HepG2 (cell line): ENCODE results near the gene TRIM2. TPM values are rescaled to one million over a fixed set of nuclear protein-coding genes. Genes with fewer than 3 reads are reported as not detected.

Source experiments
- ATAC-seq: fragments of 200-7000 bp; cut with Tn5 transposase; 3 replicates; pipeline ENCODE4 v1.9.1; 2020; ENCODE audit warnings: mild to moderate bottlenecking, moderate library complexity
- BruUV-seq: library from RNA; stranded (reverse); fragments of 400-500 nt; replicated peaks from 2 replicates; lab custom pipeline; 2021; lab: Mats Ljungman, UMichigan
- CTCF ChIA-PET: fragments of 300-600 bp; formaldehyde crosslinking; extraction: SDS; loops from one replicate; lab custom pipeline; 2021; ENCODE audit warnings: low total read pairs, inconsistent platforms, low intra/inter-chr PET ratio; lab: Yijun Ruan, JAX
- POLR2A ChIA-PET: fragments of 350-600 bp; sonication (Branson Sonifier 250); formaldehyde crosslinking; loops from one replicate; lab custom pipeline; 2020; ENCODE audit warnings: antibody characterized with exemption, inconsistent platforms; lab: Yijun Ruan, JAX
- DNase-seq: peaks from one replicate; pipeline ENCODE4 v3.0.0-alpha.2; 2015; ENCODE audit warnings: low spot score
- FAIRE-seq: peaks from 3 replicates; lab custom pipeline; 2011; peaks lifted over from hg19 to GRCh38; lab: Jason Lieb, UNC
- H2AFZ ChIP-seq: one replicate; pipeline ENCODE4 v1.6.1; 2011; ENCODE audit warnings: low read length, inconsistent platforms
- H3K27ac ChIP-seq: fragments of 300-600 bp; 3 replicates; pipeline ENCODE4 v1.8.0; 2011; ENCODE audit warnings: mixed run types, mild to moderate bottlenecking, mixed read lengths, low read length, inconsistent platforms; ENCODE audit not compliant: insufficient read depth; ENCODE audit errors: extremely low read length
- H3K27me3 ChIP-seq, 2 experiments: fragments of 200-600 bp in 1 of 2; 2 replicates in 1 of 2; 3 replicates in 1 of 2; pipeline versions ENCODE4 v1.6.0 to v1.8.0; 2011; ENCODE audit warnings: low read length in 2 of 2, mild to moderate bottlenecking in 2 of 2, moderate library complexity in 2 of 2, inconsistent platforms in 1 of 2; ENCODE audit not compliant: insufficient read depth in 2 of 2, control insufficient read depth in 1 of 2
- H3K36me3 ChIP-seq, 2 experiments: fragments of 200-600 bp in 1 of 2; replicated peaks in 1 of 2; 2 replicates in 1 of 2; 3 replicates in 1 of 2; pipeline versions ENCODE4 v1.5.1 to v1.8.0; 2011; ENCODE audit warnings: low read length in 2 of 2, inconsistent platforms in 1 of 2; ENCODE audit not compliant: insufficient read depth in 2 of 2, control insufficient read depth in 1 of 2
- H3K4me1 ChIP-seq: 2 replicates; pipeline ENCODE4 v1.5.1; 2012; ENCODE audit warnings: low read length, inconsistent platforms; ENCODE audit not compliant: insufficient read depth
- H3K4me2 ChIP-seq: 2 replicates; pipeline ENCODE4 v1.6.0; 2011; ENCODE audit warnings: low read depth, low read length, inconsistent platforms
- H3K4me3 ChIP-seq, 3 experiments: fragments of 200-600 bp in 1 of 3; sonication (generic), shearing (Covaris generic) in 1 of 3; replicated peaks in 1 of 3; 2 replicates each; pipeline ENCODE4 v1.5.1; 2011 to 2016; ENCODE audit warnings: low read length in 3 of 3, inconsistent platforms in 2 of 3, low read depth in 2 of 3, mild to moderate bottlenecking in 2 of 3, control low read depth in 1 of 3, mixed read lengths in 1 of 3; ENCODE audit not compliant: insufficient read depth in 1 of 3
- H3K79me2 ChIP-seq: one replicate; pipeline ENCODE4 v1.6.1; 2011; ENCODE audit warnings: low read length, inconsistent platforms; ENCODE audit not compliant: insufficient read depth
- H3K9ac ChIP-seq: 2 replicates; pipeline ENCODE4 v1.6.0; 2011; ENCODE audit warnings: mild to moderate bottlenecking, low read depth, low read length, inconsistent platforms; ENCODE audit not compliant: insufficient read depth
- H3K9me3 ChIP-seq: 2 replicates; pipeline ENCODE4 v1.5.1; 2012; ENCODE audit warnings: mild to moderate bottlenecking, low read length
- H4K20me1 ChIP-seq: 2 replicates; pipeline ENCODE4 v1.6.0; 2011; ENCODE audit warnings: inconsistent platforms, mild to moderate bottlenecking, low read length, moderate library complexity; ENCODE audit not compliant: insufficient read depth
- FOXK2 ChIP-seq: fragments of 450-650 bp; IDR thresholded peaks from 2 replicates; pipeline ENCODE4 v1.6.1; 2016
- HNRNPK ChIP-seq: fragments of 200-400 bp; formaldehyde crosslinking; IDR thresholded peaks from 2 replicates; pipeline ENCODE4 v1.6.1; 2018; ENCODE audit warnings: low read length, low read depth, moderate library complexity, mild to moderate bottlenecking; ENCODE audit not compliant: poor library complexity, severe bottlenecking
- MAZ ChIP-seq, 2 experiments: sonication (generic) in 1 of 2; formaldehyde crosslinking in 1 of 2; IDR thresholded peaks; 2 replicates each; pipeline versions ENCODE4 v1.5.0 to v1.6.1; 2012 to 2020; ENCODE audit warnings: low read depth in 2 of 2, mild to moderate bottlenecking in 2 of 2, borderline replicate concordance in 1 of 2, improper control_type of control experiment in 1 of 2, low read length in 1 of 2, missing genetic modification reagents in 1 of 2, moderate library complexity in 1 of 2
- MEIS1 ChIP-seq: sonication (generic); formaldehyde crosslinking; IDR thresholded peaks from 2 replicates; pipeline ENCODE4 v1.9.0; 2021; ENCODE audit warnings: mild to moderate bottlenecking, missing genetic modification reagents, moderate library complexity, borderline replicate concordance
- MEIS2 ChIP-seq: sonication (generic); formaldehyde crosslinking; IDR thresholded peaks from 2 replicates; pipeline ENCODE4 v1.9.0; 2021; ENCODE audit warnings: mild to moderate bottlenecking, missing genetic modification reagents
- MIER3 ChIP-seq: IDR thresholded peaks from 2 replicates; pipeline ENCODE4 v1.6.1; 2016; ENCODE audit warnings: missing compliant biosample characterization, borderline replicate concordance
- SPEN ChIP-seq: sonication (generic); formaldehyde crosslinking; IDR thresholded peaks from 2 replicates; pipeline ENCODE4 v1.5.1; 2020; ENCODE audit warnings: low read depth, mild to moderate bottlenecking, missing genetic modification reagents
- TEAD3 ChIP-seq: optimal IDR thresholded peaks from 2 replicates; pipeline ENCODE3; 2016; ENCODE audit warnings: borderline replicate concordance
- ZC3H13 ChIP-seq: sonication (generic); formaldehyde crosslinking; IDR thresholded peaks from 2 replicates; pipeline ENCODE4 v1.8.1; 2023; ENCODE audit warnings: mild to moderate bottlenecking, missing genetic modification reagents, moderate library complexity
- ZNF296 ChIP-seq: sonication (generic); formaldehyde crosslinking; conservative IDR thresholded peaks from 2 replicates; pipeline ENCODE4 v1.5.0; 2020; ENCODE audit warnings: mild to moderate bottlenecking, missing genetic modification reagents
- ZNF326 ChIP-seq: sonication (generic); formaldehyde crosslinking; IDR thresholded peaks from 2 replicates; pipeline ENCODE4 v1.4.0; 2020; ENCODE audit warnings: missing genetic modification reagents, borderline replicate concordance
- ZSCAN29 ChIP-seq: sonication (generic); formaldehyde crosslinking; conservative IDR thresholded peaks from 2 replicates; pipeline ENCODE4 v1.4.0; 2020; ENCODE audit warnings: mild to moderate bottlenecking, missing genetic modification reagents
- WGBS: methylation state at CpG from one replicate; pipeline ENCODE4 v1.1.6; 2017; ENCODE audit warnings: low lambda C conversion rate; 5-methylcytosine and 5-hydroxymethylcytosine counted together
- in situ Hi-C: cut with HindIII; loops from 2 replicates; pipeline ENCODE4 v1.10.0; 2017; ENCODE audit warnings: low pct_unique_long_range_greater_than_20kb; ENCODE audit not compliant: extremely low pct_ligation_motif_present
- intact Hi-C: fragments of 100-400 bp; cut with micrococcal nuclease; formaldehyde crosslinking; loops from one replicate; pipeline ENCODE4 v1.10.0; 2022; ENCODE audit not compliant: unreplicated experiment
- polyA plus RNA-seq, 8 experiments: library from polyadenylated mRNA; depleted of rRNA in 3 of 8; stranded (reverse) in 7 of 8; unstranded in 1 of 8; fragments of >200 nt; fragmentation: Illumina TruSeq in 4 of 8; extraction: Trizol in 4 of 8; gene quantifications; 2 replicates each; pipeline versions ENCODE4 v1.2.1 to v1.2.3, GENCODE V29; 2011 to 2016; ENCODE audit warnings: low read depth in 4 of 8, missing spikeins in 1 of 8, mixed read lengths in 1 of 8; ENCODE audit not compliant: insufficient read depth in 1 of 8
- total RNA-seq, 5 experiments: library from RNA; depleted of rRNA; stranded (reverse); fragments of >200 nt; fragmentation: Illumina TruSeq; extraction: Trizol; gene quantifications; 2 replicates each; pipeline ENCODE4 v1.2.3, GENCODE V29; 2016; ENCODE audit warnings: low read depth in 1 of 5
- TF ChIP-seq, protein P1 (sequence below): sonication (generic); formaldehyde crosslinking; IDR thresholded peaks from 2 replicates; pipeline ENCODE4 v1.8.0; 2022; ENCODE audit warnings: missing genetic modification reagents, mild to moderate bottlenecking, inconsistent platforms, borderline replicate concordance
- TF ChIP-seq, protein P2 (sequence below): sonication (generic); formaldehyde crosslinking; IDR thresholded peaks from 2 replicates; pipeline ENCODE4 v1.5.0; 2020; ENCODE audit warnings: missing genetic modification reagents
- TF ChIP-seq, protein P3 (sequence below): sonication (generic); formaldehyde crosslinking; conservative IDR thresholded peaks from 2 replicates; pipeline ENCODE4 v1.4.0; 2020; ENCODE audit warnings: missing genetic modification reagents
- TF ChIP-seq, protein P4 (sequence below): IDR thresholded peaks from 2 replicates; pipeline ENCODE4 v1.6.1; 2016; ENCODE audit warnings: control low read depth
- TF ChIP-seq, protein P5 (sequence below): sonication (generic); formaldehyde crosslinking; IDR thresholded peaks from 2 replicates; pipeline ENCODE4 v1.4.0; 2020; ENCODE audit warnings: missing genetic modification reagents
- TF ChIP-seq, protein P6 (sequence below): sonication (generic); formaldehyde crosslinking; IDR thresholded peaks from 2 replicates; pipeline ENCODE4 v1.4.0; 2020; ENCODE audit warnings: missing genetic modification reagents
- TF ChIP-seq, protein P7 (sequence below): IDR thresholded peaks from 2 replicates; pipeline ENCODE4 v1.6.1; 2016

The TRIM2 gene
- total and polyA plus RNA-seq, 2 of the 13 experiments (the other 11 are each of a cell fraction or from before 2014, with no cell fraction given): 2.1 to 4.2 TPM

DNA sequence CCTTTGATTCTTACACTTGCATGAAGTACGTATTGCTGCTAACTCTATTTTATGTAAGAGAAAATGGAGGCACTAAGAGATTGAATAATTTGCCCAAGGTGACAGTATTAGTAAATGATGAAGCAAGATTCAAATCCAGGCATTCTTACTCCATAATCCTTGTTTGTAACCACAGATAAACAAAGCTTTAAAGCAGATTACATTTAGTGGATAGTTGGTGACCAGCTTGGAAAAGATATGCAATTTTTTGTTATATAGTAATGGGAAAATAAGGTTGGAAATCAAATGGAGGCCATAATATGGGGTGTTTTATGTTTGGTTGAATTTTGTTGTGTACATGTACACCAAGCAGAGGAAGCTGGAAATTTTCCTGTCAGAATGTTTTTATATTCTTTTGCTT is 171.1 kb downstream of the TRIM2 start (continued):
- TF ChIP-seq, protein P1, sequence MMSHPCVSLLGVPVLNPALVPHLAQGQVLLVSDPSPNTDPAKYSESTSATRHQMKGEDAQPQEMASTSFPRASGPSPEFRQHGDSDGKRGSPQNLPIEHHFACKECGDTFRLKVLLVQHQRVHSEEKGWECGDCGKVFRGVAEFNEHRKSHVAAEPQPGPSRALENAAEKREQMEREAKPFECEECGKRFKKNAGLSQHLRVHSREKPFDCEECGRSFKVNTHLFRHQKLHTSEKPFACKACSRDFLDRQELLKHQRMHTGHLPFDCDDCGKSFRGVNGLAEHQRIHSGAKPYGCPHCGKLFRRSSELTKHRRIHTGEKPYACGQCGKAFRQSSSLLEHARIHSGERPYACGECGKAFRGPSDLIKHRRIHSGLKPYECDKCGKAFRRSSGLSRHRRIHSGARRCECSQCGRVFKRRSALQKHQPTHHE (CRISPR knock-in tag): no peak
- TF ChIP-seq, protein P2, sequence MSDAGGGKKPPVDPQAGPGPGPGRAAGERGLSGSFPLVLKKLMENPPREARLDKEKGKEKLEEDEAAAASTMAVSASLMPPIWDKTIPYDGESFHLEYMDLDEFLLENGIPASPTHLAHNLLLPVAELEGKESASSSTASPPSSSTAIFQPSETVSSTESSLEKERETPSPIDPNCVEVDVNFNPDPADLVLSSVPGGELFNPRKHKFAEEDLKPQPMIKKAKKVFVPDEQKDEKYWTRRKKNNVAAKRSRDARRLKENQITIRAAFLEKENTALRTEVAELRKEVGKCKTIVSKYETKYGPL: no peak
- no peak for TF ChIP-seq MEIS2 (CRISPR knock-in tag)
- no peak for TF ChIP-seq HNRNPK
- TF ChIP-seq TEAD3: no peak
- TF ChIP-seq ZNF296 (CRISPR knock-in tag): no peak
- no peak for TF ChIP-seq SPEN (CRISPR knock-in tag)
- TF ChIP-seq MIER3 (CRISPR knock-in tag): no peak
- no peak for TF ChIP-seq MAZ (IDR thresholded peaks at IDR 0.05; ENCODE audit: borderline replicate concordance, low read depth, low read length)
- no peak for TF ChIP-seq MAZ (CRISPR knock-in tag; IDR thresholded peaks at IDR 0.05; ENCODE audit: low read depth)
- TF ChIP-seq, protein P3, sequence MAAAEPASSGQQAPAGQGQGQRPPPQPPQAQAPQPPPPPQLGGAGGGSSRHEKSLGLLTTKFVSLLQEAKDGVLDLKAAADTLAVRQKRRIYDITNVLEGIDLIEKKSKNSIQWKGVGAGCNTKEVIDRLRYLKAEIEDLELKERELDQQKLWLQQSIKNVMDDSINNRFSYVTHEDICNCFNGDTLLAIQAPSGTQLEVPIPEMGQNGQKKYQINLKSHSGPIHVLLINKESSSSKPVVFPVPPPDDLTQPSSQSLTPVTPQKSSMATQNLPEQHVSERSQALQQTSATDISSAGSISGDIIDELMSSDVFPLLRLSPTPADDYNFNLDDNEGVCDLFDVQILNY: no peak

DNA sequence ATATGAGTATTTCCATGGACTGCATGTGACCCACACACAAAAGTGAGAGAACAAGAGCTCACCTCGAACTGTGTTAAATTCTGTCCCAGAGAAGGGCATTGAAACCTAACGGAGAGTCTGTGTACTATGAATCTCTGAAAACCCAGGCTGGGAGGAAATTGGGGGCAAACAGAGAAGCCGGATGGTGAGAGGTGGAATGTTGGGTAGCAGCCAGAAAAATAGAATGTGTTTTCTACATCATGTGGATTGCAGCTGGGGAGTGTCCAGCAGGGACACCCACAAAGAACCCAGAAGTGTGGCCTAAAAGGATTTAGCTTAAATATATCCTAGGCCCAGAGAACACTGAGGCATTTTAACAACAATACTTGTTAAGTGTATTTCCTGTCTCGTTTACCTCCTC is 178.9 kb downstream of the TRIM2 start:
- no peak for DNase-seq
- no peak overlapping the region for H3K4me3 ChIP-seq
- H3K27ac ChIP-seq: no peak overlapping the region
- no peak overlapping the region for H2AFZ ChIP-seq
- H3K79me2 ChIP-seq: no peaks in the 10 kb centered on the region
- no peaks in the 10 kb centered on the region for H3K9me3 ChIP-seq
- no peaks in the 10 kb centered on the region for H3K27me3 ChIP-seq
- intact Hi-C loops (no loop called here), in situ Hi-C loops (no loop called here)
- no peaks in the 10 kb centered on the region for H4K20me1 ChIP-seq
- peaks cover 14% of the 10 kb centered on the region for H3K4me1 ChIP-seq
- no peak overlapping the region for H3K4me2 ChIP-seq
- no TSS peak for BruUV-seq
- ATAC-seq: no peak
- FAIRE-seq: no peak
- POLR2A ChIA-PET: no interaction called here
- no peaks in the 10 kb centered on the region for H3K36me3 ChIP-seq
- H3K9ac ChIP-seq: no peak overlapping the region
- CTCF ChIA-PET: no interaction called here
- over 99% methylated on average over 4 of the region's 4 CpGs for WGBS
- TF ChIP-seq ZNF326 (CRISPR knock-in tag) (no peak), ZSCAN29 (CRISPR knock-in tag) (no peak), ZC3H13 (CRISPR knock-in tag) (no peak), MEIS1 (no peak), FOXK2 (no peak)
- TF ChIP-seq, protein P4, sequence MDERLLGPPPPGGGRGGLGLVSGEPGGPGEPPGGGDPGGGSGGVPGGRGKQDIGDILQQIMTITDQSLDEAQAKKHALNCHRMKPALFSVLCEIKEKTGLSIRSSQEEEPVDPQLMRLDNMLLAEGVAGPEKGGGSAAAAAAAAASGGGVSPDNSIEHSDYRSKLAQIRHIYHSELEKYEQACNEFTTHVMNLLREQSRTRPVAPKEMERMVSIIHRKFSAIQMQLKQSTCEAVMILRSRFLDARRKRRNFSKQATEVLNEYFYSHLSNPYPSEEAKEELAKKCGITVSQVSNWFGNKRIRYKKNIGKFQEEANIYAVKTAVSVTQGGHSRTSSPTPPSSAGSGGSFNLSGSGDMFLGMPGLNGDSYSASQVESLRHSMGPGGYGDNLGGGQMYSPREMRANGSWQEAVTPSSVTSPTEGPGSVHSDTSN (CRISPR knock-in tag): no peak
- TF ChIP-seq, protein P5, sequence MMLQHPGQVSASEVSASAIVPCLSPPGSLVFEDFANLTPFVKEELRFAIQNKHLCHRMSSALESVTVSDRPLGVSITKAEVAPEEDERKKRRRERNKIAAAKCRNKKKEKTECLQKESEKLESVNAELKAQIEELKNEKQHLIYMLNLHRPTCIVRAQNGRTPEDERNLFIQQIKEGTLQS (CRISPR knock-in tag): no peak
- TF ChIP-seq, protein P6, sequence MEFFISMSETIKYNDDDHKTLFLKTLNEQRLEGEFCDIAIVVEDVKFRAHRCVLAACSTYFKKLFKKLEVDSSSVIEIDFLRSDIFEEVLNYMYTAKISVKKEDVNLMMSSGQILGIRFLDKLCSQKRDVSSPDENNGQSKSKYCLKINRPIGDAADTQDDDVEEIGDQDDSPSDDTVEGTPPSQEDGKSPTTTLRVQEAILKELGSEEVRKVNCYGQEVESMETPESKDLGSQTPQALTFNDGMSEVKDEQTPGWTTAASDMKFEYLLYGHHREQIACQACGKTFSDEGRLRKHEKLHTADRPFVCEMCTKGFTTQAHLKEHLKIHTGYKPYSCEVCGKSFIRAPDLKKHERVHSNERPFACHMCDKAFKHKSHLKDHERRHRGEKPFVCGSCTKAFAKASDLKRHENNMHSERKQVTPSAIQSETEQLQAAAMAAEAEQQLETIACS (CRISPR knock-in tag): no peak
- TF ChIP-seq, protein P7, sequence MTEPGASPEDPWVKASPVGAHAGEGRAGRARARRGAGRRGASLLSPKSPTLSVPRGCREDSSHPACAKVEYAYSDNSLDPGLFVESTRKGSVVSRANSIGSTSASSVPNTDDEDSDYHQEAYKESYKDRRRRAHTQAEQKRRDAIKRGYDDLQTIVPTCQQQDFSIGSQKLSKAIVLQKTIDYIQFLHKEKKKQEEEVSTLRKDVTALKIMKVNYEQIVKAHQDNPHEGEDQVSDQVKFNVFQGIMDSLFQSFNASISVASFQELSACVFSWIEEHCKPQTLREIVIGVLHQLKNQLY (CRISPR knock-in tag): no peak
